Measurements from ENCODE around the gene TMEM11. TPM values are rescaled to one million over a fixed set of nuclear protein-coding genes. Genes with fewer than 3 reads are reported as not detected.

The TMEM11 gene
- total RNA-seq, 1 experiment from 2014 or later = 32.5 TPM

DNA sequence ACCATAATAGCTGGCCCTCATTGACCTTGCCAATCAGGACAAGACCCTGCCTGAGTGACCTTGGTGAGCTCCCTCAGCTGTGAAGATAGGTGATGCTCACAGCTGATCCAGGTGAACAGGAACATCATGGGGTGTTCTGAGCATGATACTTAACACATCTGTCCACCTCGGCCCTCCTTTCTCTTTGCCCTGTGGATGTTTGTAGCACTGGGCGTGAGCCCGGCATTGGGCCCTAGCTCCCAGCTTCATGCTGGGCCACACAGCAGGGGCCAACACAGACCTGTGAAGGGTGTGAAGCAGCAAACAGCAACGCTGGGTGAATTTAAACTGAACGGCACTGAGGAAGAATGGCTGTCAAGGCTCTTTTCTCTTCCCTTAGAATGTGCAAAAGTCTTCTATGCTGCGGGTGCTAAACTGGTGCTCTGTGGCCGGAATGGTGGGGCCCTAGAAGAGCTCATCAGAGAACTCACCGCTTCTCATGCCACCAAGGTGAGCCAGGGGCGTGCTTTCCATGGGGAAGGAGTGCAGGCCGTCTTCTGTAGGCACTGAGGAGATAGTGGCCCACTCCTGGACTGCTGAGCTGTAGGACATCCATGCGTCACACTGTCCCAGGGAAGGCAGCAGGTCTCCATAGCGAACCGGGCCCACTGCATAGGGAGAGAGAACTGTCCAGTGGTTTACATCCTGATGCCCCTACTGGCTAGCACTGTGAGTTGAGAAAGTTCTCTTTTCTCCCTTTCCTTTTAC is 35.9 kb downstream of the TMEM11 start:
- H3K23me2 ChIP-seq (ENCODE audit: insufficient read length, low read depth, low read length, poor library complexity, severe bottlenecking) = no peaks in the 10 kb centered on the region
- H3K56ac ChIP-seq (ENCODE audit: insufficient read length, low read depth, low read length) = no peak overlapping the region
- H2BK12ac ChIP-seq (ENCODE audit: insufficient read length, low read depth, low read length) = no peak overlapping the region
- no peaks in the 10 kb centered on the region for H3K4me1 ChIP-seq (ENCODE audit: insufficient read depth, low read length)
- H3K4ac ChIP-seq (ENCODE audit: low read depth, low read length) = no peak overlapping the region
- Mint-ChIP-seq H3K9me3 (no peaks in the 10 kb centered on the region), H3K27ac (peak overlapping the region in 2 of 3 experiments; percentile 67 to 88; a peak in 4 of 7 replicates), H3K36me3 (ENCODE audit: insufficient read depth in 1 of 3, low read depth in 3 of 3) (peaks cover 0 to 16% (median 8%) of the 10 kb centered on the region in 3 experiments; a peak in 5 of 7 replicates), H3K27me3 (ENCODE audit: low read depth) (no peaks in the 10 kb centered on the region), H3K4me3 (no peak overlapping the region), H3K4me1 (no peaks in the 10 kb centered on the region)
- TF ChIP-seq, protein P1, sequence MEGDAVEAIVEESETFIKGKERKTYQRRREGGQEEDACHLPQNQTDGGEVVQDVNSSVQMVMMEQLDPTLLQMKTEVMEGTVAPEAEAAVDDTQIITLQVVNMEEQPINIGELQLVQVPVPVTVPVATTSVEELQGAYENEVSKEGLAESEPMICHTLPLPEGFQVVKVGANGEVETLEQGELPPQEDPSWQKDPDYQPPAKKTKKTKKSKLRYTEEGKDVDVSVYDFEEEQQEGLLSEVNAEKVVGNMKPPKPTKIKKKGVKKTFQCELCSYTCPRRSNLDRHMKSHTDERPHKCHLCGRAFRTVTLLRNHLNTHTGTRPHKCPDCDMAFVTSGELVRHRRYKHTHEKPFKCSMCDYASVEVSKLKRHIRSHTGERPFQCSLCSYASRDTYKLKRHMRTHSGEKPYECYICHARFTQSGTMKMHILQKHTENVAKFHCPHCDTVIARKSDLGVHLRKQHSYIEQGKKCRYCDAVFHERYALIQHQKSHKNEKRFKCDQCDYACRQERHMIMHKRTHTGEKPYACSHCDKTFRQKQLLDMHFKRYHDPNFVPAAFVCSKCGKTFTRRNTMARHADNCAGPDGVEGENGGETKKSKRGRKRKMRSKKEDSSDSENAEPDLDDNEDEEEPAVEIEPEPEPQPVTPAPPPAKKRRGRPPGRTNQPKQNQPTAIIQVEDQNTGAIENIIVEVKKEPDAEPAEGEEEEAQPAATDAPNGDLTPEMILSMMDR (conservative IDR thresholded peaks at IDR 0.05) = no peak
- H3K23ac ChIP-seq (ENCODE audit: insufficient read length, low read depth, low read length) = no peak overlapping the region
- no peak overlapping the region for H2AFZ ChIP-seq (ENCODE audit: low read length)
- peak; percentile 25 for DNase-seq
- no peaks in the 10 kb centered on the region for H3K9me3 ChIP-seq (ENCODE audit: control insufficient read depth, low read depth, low read length)
- H3K79me1 ChIP-seq (ENCODE audit: insufficient read depth, low read depth, low read length, poor library complexity, severe bottlenecking) = no peaks in the 10 kb centered on the region
- H3K27ac ChIP-seq (ENCODE audit: insufficient read length, low read depth, low read length) = no peak overlapping the region
- no peak overlapping the region for H2BK5ac ChIP-seq (ENCODE audit: insufficient read length, low read length)
- H3K4me2 ChIP-seq (ENCODE audit: insufficient read depth, insufficient read length, low read length) = no peak overlapping the region
- no peaks in the 10 kb centered on the region for H3K79me2 ChIP-seq (ENCODE audit: insufficient read depth, low read length)
- no peak overlapping the region; the same call in 1 of the 2 replicates for H3K14ac ChIP-seq (ENCODE audit: insufficient read depth, low read length)
- H2BK15ac ChIP-seq (ENCODE audit: low read depth, low read length) = no peak overlapping the region
- no peak overlapping the region for H3K9ac ChIP-seq (ENCODE audit: extremely low read depth, insufficient read length, low read length)
- no CpG with 5 or more reads among the region's 13 CpGs for WGBS (ENCODE audit: extremely low coverage, insufficient read length, low lambda C conversion rate)
- no peak overlapping the region for H2BK20ac ChIP-seq (ENCODE audit: low read depth, low read length, poor library complexity, severe bottlenecking)
- H2BK120ac ChIP-seq (ENCODE audit: low read depth, low read length, poor library complexity, severe bottlenecking) = no peak overlapping the region
- no peak overlapping the region for H4K91ac ChIP-seq (ENCODE audit: insufficient read length, low read depth, low read length)
- H3K27me3 ChIP-seq (ENCODE audit: insufficient read depth, low read length) = no peaks in the 10 kb centered on the region
- no peak overlapping the region for H3T11ph ChIP-seq (ENCODE audit: low read length)
- H3K18ac ChIP-seq (ENCODE audit: insufficient read length, low read depth, low read length) = no peak overlapping the region
- H4K8ac ChIP-seq (replicated peaks; ENCODE audit: insufficient read length, low read depth, low read length) = no peak overlapping the region
- no peaks in the 10 kb centered on the region for H4K20me1 ChIP-seq (ENCODE audit: control insufficient read depth, insufficient read depth, insufficient read length)
- no peak overlapping the region for H2AK5ac ChIP-seq (ENCODE audit: insufficient read length, low read length)
- no peak overlapping the region for H4K5ac ChIP-seq (ENCODE audit: insufficient read length, low read depth, low read length)
